Muscle of arm (tissue), 12 donors: ENCODE measurements around the gene KCNJ15. TPM values are rescaled to one million over a fixed set of nuclear protein-coding genes. Genes with fewer than 3 reads are reported as not detected.

Experiments used
- DNase-seq: peaks from one replicate; pipeline ENCODE4 v3.0.0-alpha.2; 2013
- polyA plus RNA-seq, 12 donors: library from polyadenylated mRNA; unstranded; fragments of 120-200 nt; gene quantifications; one replicate each; pipeline ENCODE4 v1.2.1, GENCODE V29; 2013; ENCODE audit not compliant: insufficient read length in 12 of 12

KCNJ15 gene
- polyA plus RNA-seq, 12 donors, result 0.26 to 3.1 (median 0.92) TPM; not detected in 2

DNA sequence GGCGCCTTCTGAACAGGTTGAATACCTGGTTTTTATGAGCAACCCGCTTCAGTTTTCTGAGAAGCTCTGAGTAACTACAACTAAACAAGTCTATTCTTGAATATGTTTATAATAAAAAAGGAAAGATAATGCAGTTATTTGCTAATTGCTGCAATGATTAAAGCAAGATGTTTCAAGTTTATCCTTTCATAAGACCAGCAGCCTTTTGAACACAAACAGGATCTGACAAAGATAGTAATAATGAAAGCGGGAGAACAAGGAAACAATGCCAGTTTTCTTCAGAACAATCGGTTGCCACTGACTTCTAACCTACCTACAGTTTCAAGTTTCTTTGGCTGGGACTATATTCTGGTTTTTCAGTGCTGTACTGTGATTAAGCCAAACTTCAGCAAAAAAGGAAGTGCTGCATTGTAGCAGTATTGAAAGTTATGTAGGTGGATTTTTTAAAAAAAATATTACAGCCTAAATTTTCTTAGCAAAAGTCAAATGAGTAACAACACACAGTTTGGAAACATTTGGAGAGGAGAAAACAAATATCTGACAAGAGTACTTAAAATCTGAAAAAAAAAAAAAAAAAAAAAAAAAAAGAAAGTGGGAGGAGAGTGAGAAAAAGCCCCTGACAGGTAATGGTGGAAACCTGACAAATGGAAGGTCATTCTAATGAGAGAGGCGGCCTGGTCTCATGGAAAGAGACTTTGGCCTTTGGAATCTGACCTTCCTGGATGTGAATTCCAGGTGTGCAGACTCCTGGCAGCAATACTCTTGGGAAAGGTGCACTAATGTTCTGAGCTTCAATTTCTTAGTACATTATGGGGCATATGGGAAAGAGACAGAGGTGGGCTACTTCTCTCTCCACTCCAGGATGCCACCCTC, 11.4 kb downstream of the KCNJ15 start:
- DNase-seq, result no peak

DNA sequence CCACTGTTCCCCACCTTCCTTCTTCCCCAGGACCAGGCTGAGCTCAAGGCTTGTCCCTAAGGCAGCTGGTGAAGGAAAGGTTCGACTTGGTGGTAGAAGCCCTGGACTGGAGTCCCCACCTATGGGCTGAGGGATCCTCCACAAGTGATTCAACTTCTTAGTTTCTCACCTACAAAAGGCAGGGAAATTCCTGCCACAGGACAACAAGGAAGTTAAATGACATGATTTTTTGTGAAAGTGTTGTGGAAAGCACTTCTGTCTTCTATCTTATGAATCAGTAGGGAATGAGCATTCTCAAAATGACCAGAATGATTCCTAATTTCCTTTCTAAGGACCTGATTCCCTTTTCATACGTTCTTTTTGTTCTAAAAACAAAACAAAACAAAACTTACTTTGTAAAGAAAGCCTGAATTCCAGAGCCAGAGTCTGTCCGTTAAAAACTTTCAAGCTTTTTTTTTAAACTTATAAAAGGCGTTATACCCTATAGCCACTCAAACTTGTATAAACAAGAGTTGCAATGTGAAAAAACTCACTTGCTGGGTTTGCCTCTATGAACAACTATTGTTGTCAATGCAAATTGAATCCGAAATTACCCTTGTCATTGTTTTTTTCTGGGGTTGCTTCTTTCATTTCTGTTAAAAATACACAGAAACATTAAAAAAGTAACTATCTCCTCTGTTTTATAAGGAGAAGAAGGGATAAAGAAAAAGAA, 12.2 kb downstream of the KCNJ15 start:
- no peak for DNase-seq

DNA sequence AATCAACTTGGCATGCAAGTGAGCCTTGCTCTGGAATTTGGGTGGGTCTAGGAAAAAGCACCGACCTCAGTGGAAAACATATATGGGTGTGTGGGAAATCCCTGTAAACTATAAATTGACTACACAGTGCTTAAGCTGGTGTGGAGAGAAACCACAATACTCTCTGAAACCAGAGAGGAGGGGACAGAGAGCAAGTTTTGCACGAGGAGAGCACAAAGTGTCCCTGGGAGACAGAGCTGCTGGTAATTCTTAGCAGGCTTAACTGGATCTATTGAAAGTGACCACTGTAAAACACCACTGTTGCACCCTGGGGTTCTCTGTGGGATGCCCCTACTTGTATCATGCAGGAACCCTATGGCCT, 12.8 kb downstream of the KCNJ15 start:
- DNase-seq, result no peak

DNA sequence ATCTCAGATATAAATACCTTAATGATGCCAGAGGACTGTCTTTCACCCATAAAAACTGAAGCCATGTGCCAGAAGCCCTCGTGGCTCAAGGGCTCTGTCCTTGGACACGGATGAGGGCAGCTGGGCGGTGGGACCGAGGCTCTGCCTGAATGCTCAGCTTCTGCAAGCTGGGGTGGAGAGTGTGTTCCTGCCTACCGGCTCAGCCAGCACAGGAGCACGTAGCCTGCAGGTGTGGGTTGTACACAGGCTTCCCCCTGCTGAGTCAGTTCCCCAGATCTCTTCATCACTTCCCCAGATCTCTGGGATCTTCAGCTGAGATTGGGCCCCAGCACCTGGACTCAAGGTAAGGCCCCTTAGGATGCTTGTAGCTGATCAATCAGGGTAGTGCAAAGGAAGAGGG, 15.4 kb downstream of the KCNJ15 start:
- no peak for DNase-seq

DNA sequence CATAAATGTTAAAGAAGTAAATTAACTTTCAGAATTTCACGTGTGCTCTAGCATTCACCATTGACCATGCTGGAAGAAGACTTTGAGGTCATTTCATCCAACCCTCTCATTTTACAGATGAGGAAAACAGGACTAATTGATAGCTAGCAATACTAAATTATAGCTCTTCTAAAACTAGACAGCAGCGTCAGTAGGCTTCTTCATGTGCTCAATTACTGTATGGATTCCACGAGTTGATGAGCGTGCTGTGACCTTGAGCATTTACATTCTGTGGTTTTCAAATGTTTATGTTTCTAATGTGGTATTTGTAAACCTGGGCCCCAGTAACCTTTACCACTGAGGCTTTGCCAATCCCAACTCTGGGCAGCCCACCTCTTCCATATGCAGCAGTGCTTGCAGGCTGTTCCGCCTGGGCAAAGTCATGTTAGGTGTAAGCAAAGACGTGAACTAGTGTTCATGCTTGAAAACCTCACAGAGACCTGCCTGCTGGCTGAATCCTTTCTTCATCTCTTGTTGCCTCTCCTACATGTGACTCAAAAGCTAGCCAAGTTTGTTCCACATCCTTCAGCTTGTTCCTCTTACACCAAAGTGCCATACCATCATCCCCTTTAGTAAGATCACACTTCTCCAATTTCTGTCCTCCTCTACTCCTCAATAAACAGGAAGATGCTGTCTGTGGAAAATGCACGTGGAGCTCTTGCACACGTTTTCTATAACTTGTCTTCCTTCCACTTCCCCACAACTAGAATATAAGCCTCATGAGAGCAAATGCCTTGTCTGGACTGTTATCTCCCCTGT, 17.2 kb downstream of the KCNJ15 start:
- DNase-seq, result no peak

DNA sequence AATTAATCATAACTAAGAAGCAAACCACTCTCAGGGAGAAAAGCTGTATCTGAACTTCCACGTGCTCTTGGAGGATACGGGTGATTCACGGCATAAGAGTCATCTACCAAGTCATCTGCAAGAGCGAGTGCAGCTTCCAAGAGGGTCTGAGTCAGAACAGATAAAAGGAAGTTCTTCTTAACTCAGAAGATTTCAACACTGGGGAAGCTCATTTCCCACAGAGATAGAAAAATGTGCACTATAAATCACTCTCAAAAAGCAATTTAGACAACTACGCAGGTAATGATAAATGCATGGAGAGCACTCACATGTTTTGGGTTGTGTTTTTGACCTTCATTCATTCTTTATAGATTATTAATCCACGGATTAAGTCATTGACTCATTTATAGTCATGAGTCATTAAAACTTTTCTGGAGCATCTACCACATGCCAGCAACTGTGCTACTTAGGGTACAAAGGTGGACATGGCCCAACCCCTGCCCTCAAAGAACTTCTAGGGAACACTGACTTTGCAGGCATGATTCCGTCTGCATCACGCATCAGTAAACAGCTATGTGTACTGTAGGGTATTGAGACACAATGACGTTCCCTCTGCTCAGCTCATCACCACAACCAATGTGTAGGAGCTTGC, 20.8 kb downstream of the KCNJ15 start:
- no peak for DNase-seq

DNA sequence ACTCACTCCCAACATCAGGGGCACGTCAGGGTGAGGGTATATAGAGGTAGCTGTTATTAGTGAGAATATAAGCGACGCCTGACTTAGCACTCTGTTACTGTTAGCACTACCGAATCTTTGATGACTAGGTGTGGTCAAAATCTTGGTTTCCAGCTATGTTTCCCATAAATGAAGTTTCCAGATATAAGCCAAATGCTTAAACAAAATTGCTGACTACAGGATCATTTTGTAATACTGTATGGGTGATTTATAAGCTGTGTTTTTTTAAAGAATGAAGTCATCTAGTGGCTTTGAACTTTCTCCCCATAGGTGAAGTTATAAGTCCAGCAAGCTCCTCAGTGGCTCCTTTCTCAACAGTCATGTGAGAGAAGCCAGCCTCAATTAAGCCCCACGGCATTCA, 23.7 kb downstream of the KCNJ15 start:
- no peak for DNase-seq

DNA sequence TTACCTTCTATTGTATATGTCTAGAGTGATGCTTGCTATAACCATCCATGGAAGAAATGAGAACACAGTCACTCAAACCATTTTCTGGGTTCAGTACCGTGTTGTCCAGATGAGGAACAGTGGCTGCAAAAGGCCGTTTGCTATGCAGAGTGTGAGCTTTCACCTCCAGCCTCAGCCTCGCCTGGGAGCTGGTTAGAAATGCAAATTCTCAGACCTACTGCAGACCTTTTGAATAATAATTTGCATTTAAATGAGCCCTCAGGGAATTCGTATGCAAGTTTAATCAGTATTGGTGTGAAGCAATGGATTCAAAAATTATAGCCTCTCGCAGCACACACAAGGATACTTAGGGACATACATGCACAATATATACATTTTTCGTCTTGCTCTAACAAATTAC, 24.1 kb downstream of the KCNJ15 start:
- no peak for DNase-seq

DNA sequence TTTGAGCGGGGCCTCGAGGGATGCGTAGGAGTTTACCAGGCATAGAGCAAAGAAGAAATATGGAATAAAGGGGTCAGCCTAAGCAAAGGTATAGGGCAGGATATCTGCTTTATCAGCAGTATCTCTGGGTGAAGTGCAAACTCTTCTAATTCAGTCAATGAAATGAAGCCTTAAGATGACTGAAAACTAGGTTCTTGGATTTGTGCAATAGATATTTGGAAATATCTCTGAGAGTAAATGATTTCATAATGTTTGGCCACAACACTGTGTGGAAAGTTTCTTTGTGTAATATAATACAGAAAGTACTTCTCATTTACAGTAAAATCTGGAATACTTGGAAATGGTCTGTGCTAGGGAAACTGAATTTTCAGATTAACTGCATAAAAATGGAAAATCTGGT, 26.1 kb downstream of the KCNJ15 start:
- peak; percentile 36 for DNase-seq

DNA sequence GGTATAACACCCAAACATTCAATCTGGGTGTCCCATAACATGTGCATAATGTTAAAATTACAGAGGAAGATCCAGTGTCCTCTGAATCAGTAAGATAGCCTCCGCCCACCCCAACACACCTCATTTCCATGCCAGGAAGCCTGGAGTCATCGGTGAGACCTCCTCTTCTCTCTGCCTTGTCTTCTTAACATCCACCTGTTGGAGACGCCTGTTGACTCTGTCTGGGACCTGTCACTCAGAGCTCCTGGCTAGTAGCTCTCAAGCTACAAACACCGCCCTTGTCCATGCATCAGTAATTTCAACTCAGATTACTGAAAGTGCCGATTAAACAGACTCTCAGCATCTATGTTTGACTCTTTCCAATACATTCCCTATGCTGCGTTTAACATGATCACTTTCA, 27.4 kb downstream of the KCNJ15 start:
- DNase-seq, result no peak

DNA sequence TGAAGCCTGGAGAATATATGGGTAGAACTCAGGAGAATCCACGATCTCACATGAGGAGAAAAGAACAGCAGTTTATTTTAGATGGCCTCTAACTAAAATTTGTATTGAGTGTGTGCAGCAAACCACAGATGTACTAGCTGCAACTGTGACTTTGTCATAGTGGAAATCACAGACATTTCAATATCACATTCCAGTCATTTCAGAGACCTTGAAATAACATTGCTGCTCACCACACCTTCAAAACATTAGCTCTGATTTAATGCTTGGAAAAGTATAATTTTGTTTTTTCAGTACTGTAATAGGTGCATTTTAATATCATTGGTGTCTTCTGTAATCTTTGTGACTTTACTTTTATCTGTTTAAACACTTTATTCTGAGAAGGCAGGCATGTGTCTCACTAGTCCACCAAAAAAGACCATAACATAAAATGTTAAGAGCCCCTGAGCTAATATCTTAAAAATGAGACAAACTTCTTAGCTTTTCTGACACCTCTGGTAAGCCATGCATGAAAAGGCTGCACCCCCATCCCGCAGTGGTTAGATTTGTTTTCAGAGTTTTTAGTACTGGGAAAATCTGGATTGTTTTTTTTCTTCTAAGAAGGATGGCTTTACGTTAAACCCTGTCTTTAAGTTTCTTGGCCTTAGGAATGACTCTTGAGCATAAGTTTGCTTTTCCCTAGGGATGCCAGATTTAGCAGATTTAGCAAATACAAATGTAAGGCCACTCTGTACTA, 30.1 kb downstream of the KCNJ15 start:
- DNase-seq, result no peak

DNA sequence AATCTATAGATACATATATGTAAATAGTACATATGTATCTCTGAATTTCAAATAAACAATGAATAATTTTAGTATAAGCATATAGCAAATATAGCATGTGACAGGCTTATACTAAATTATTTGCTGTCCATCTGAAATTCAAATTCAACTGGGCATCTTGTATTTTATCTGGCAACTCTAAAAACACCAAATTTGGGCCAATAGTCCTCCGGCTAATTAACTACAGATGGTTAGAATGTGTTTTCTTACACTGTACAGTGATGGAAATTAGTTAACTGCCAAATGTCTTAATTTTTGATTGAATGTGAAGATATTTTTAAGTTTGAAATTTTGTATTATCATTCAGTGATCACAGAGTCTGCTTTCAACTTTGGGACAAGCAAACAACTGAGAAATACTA, 30.7 kb downstream of the KCNJ15 start:
- no peak for DNase-seq

DNA sequence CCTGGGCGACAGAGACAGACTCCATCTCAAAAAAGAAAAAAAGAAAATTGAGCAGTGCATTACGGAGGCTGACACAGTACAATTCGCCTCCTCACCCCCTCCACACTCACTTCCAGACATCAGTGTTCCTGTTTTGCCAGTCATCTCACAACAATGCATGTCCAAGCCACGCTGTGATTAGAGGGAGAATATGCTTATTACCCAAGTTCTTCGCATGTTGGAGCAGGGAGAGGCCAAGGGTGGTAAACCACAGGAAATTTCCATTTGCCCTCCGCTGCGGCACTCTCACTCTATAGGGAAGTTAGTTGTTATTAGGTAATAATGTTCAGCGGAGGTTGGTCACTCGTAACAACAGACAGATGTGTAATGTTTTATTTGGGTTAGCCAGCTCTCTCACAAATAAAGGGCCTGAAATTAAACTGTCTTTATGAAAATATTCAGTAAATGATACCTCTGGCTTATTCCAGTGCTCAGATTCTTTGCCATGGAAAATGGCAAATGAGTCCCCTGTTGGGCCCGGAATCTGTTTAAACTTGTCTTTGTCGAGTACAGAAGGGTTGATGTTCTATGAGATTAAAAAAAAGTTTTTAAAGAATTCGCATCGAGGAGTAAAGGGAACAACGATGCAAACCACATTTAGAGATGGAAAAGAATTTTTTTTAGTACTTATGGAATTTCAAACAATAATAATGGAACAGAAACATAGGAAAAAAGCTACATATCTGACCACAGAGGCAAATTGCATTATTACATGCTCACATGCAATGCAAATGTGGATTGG, 33.1 kb downstream of the KCNJ15 start:
- no peak for DNase-seq

DNA sequence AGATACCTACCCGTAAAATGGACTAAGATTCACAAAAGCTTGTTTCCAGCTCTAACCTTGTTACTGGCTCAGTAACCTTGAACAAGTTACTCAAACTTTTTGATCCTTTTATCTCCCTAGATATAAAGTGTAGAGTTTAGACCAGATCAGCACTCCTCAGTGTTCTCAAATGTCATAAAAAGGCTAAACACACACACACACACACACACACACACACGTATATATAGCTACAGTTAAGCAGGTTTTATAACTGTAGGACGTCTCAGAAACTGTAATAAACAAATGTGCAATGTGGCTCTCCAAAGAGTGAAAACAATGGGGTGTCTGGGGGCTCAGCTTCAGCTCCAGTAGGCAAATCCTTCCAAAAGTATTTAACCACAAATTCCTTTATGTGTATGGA, 34.0 kb downstream of the KCNJ15 start:
- DNase-seq, result no peak

DNA sequence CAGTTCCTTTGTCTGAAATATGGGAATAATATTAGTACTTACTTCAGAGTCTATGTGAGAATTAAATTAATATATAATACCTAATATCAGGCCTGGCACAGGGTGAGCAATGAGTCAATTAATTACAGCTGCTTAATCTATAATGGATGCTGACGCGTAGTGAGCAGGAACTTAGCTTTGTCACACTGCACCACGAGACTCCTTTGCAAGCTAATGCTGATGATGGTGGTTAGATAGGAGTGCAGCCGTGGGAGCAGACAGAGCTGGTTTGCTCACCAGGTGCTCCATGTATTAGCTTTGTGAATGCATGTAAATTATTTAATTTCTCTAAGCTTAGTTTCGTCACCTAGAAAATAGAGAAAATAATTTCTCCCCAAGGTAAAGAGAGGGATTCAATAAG, 35.1 kb downstream of the KCNJ15 start:
- DNase-seq, result no peak

DNA sequence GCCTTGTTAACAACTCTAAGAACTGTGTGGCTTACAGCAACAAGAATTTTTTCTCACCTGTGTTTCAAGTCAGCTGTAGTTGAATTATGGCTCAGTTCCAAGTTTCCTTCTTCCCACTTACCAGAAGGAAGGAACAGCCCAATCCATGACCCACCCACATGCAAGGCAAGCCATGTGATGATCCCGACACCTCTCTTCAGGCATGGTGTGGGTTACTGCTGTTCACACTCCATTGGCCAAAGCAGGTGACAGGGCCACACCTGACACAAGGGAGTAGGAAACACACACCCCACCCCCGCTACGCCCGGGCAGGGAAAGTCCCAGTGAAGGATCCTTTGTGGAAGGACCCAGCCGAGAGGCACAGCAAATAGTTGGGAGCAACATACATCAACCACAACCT, 36.3 kb downstream of the KCNJ15 start:
- DNase-seq, result no peak

DNA sequence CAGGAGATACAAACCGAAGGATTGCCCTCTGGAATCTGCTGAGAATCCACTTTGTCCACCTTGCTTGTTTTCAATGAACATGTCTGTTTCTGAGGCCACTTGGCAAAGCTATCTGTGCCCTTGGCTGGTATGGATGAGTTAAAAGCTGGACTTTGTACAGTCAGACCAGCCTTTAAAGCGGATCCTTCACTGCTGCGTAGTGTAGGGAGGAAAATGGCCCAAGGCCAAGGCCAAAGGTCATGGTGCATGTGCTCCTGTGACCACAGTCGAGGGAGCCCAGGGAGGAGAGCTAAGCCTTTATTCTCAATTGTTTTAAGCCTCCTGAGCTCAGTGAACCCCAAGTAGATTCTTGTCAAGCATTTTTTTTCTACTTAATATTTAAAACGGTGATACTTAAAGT, 37.0 kb downstream of the KCNJ15 start:
- no peak for DNase-seq

DNA sequence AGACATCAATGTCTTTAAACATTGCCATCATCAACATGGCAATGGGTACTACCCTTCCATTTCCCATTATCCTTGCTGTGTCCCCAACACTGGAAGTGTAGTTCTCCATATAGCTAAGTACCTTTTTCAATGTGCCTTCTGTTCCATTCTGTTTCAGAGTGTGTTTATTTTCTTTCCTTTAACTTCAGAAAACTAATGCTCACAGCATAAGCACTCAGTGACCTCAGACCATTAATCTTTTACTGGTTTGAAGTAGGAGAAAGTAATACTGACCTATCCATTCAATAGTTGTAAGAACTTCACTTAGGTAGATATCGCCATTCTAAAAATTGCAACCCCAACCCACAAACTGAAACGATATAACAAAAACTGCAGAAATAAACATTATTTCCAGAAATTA, 37.8 kb downstream of the KCNJ15 start:
- no peak for DNase-seq

DNA sequence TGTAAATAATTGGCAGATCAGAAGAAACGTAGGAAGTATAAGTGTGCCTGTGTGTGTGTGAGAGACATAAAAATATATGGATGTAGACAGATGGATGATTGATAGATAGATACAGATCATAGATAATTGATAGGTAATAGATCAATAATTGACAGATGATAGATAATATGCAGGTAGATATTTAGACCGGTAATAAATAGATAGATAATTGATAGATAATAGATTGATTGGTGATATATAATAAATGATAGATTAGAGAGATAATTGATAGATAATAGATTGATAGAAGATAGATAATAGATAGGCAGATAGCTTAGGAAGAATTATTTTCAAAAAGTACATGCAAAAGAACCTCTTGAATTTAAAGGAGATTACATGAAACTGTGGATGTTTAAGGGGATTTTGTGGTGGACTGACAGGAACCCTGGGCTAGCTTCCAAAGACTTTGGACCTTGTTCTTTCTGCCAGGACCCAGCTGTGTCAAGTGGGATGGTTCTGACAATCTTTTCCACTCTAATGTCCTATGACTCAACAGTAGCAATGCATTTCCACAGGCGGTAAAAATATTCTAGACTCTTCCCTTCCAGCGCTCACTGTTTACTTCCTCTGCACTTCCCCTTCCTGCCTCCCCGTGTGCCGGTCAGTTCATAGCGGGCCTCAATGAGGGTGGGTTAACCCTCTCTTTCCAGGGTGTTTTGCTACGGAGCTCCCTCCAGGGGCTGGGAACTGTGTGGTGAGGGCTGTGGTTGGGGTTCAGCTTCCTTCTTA, 39.4 kb downstream of the KCNJ15 start:
- no peak for DNase-seq

DNA sequence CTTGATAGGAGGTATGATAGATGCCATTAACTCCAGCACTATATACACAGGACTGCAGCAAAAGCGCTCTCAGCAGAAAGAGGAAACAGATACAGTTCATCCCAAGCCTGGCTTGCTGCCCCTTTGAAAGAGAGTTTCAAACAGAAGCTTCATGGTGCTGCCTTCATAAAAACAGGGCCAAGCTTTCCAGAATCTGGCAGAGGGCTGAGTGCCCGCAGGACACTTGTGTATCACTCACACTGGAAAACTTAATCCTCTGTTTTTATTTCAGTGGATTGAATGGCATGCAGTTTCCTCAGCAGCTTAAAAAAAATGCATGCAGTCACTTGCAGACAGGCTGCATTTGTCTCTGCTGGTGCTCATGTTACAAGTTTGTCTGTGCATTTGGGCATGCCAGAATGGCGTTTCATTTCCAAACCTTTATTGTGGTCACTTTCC, 40.4 kb downstream of the KCNJ15 start:
- no peak for DNase-seq
